ENCODE measurements around the gene TGM6. TPM values are rescaled to one million over a fixed set of nuclear protein-coding genes. Genes with fewer than 3 reads are reported as not detected.

The TGM6 gene
- total RNA-seq, 1 donor from 2014 or later, result not detected

Other genes with a start within 250 kb of the TGM6 start
- gene TGM3, start 84.9 kb upstream of the TGM6 start, total RNA-seq, result not detected in 2 replicates
- gene SNRPB, start 89.9 kb downstream of the TGM6 start, total RNA-seq, result 372 and 377 TPM in 2 replicates
- gene ZNF343, start 128.0 kb downstream of the TGM6 start, total RNA-seq, result 14.4 and 14.9 TPM in 2 replicates
- gene TMC2, start 155.7 kb downstream of the TGM6 start, total RNA-seq, result not detected in 2 replicates